ENCODE results near the gene MSRB3. TPM values are rescaled to one million over a fixed set of nuclear protein-coding genes. Genes with fewer than 3 reads are reported as not detected.
A peak's percentile ranks its signal among the peaks of the same experiment; 100 is the strongest.

Gene MSRB3
- total RNA-seq, 1 donor from 2014 or later: 125 TPM

GRCh38 chr12:65508276-65509035 lies 230.0 kb downstream of the MSRB3 start:
- Histone ChIP-seq H3K4me3 (no peak overlapping the region), H3K27ac (replicated peaks) (no peak overlapping the region), H3K27me3 (ENCODE audit: low read depth) (no peaks in the 10 kb centered on the region), H3K4me1 (peaks cover 20% of the 10 kb centered on the region), H3K36me3 (no peaks in the 10 kb centered on the region), H3K9me3 (replicated peaks) (no peaks in the 10 kb centered on the region)
- intact Hi-C loops (cut with micrococcal nuclease): no loop called here
- no peak for DNase-seq
- TF ChIP-seq, protein P1, sequence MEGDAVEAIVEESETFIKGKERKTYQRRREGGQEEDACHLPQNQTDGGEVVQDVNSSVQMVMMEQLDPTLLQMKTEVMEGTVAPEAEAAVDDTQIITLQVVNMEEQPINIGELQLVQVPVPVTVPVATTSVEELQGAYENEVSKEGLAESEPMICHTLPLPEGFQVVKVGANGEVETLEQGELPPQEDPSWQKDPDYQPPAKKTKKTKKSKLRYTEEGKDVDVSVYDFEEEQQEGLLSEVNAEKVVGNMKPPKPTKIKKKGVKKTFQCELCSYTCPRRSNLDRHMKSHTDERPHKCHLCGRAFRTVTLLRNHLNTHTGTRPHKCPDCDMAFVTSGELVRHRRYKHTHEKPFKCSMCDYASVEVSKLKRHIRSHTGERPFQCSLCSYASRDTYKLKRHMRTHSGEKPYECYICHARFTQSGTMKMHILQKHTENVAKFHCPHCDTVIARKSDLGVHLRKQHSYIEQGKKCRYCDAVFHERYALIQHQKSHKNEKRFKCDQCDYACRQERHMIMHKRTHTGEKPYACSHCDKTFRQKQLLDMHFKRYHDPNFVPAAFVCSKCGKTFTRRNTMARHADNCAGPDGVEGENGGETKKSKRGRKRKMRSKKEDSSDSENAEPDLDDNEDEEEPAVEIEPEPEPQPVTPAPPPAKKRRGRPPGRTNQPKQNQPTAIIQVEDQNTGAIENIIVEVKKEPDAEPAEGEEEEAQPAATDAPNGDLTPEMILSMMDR (IDR thresholded peaks at IDR 0.05; ENCODE audit: borderline replicate concordance): no peak

GRCh38 chr12:65510007-65510406 lies 231.5 kb downstream of the MSRB3 start:
- intact Hi-C loops (cut with micrococcal nuclease): no loop called here
- H3K36me3 ChIP-seq: no peaks in the 10 kb centered on the region

DNA sequence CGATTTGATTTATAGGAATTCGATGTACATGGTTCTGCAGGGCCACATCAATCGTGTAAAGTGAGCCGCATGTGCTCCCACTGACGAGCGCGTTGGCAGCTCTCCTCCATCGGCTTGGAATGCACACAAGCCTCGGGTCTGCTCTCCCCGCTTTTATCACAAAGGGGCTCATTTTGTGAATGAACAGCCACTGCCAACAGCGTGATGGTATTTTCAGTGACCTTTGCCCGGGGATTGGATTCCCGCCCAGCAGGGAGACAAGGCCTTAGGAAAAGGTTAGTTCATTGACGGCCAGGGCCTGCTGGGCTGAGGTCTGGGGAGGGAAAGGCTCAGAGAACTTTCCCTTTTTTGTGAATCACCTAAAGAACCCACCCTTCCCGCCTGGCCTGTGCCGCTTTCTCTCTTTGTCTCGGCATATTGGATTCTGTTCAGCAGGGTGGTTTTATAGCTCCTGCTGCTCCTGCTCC lies 232.1 kb downstream of the MSRB3 start:
- Histone ChIP-seq H3K9me3 (replicated peaks) (no peaks in the 10 kb centered on the region), H3K27ac (replicated peaks) (no peak overlapping the region), H3K27me3 (ENCODE audit: low read depth) (no peaks in the 10 kb centered on the region), H3K4me3 (no peak overlapping the region), H3K4me1 (peaks cover 20% of the 10 kb centered on the region), H3K36me3 (no peaks in the 10 kb centered on the region)
- TF ChIP-seq, protein P1 (IDR thresholded peaks at IDR 0.05; ENCODE audit: borderline replicate concordance): no peak
- DNase-seq: peak; percentile 55
- intact Hi-C loops (cut with micrococcal nuclease): no loop called here

More at GRCh38 chr12:65510007-65510406, 231.5 kb downstream of the MSRB3 start:
- DNase-seq: no peak
- Histone ChIP-seq H3K4me3 (no peak overlapping the region), H3K9me3 (replicated peaks) (no peaks in the 10 kb centered on the region), H3K4me1 (peaks cover 20% of the 10 kb centered on the region), H3K27me3 (ENCODE audit: low read depth) (no peaks in the 10 kb centered on the region), H3K27ac (replicated peaks) (no peak overlapping the region)
- TF ChIP-seq, protein P1 (IDR thresholded peaks at IDR 0.05; ENCODE audit: borderline replicate concordance): no peak

- peaks cover 20% of the 10 kb centered on the region for H3K4me1 ChIP-seq
- H3K27ac ChIP-seq (replicated peaks): no peak overlapping the region
- no peaks in the 10 kb centered on the region for H3K27me3 ChIP-seq (ENCODE audit: low read depth)
- TF ChIP-seq, protein P1 (IDR thresholded peaks at IDR 0.05; ENCODE audit: borderline replicate concordance): no peak
- intact Hi-C loops (cut with micrococcal nuclease): no loop called here
- no peaks in the 10 kb centered on the region for H3K36me3 ChIP-seq
- no peak overlapping the region for H3K4me3 ChIP-seq
- DNase-seq: peak; percentile 53
- no peaks in the 10 kb centered on the region for H3K9me3 ChIP-seq (replicated peaks)
These were observed 232.8 kb downstream of the MSRB3 start for GRCh38 chr12:65511134-65511834.

- Histone ChIP-seq H3K27ac (replicated peaks) (no peak overlapping the region), H3K4me1 (peaks cover 20% of the 10 kb centered on the region), H3K9me3 (replicated peaks) (no peaks in the 10 kb centered on the region), H3K27me3 (ENCODE audit: low read depth) (no peaks in the 10 kb centered on the region), H3K4me3 (no peak overlapping the region), H3K36me3 (no peaks in the 10 kb centered on the region)
- TF ChIP-seq, protein P1 (IDR thresholded peaks at IDR 0.05; ENCODE audit: borderline replicate concordance): no peak
- no peak for DNase-seq
- intact Hi-C loops (cut with micrococcal nuclease): no loop called here
These were observed 233.4 kb downstream of the MSRB3 start for GRCh38 chr12:65511912-65512311.

Other genes with a start within 250 kb of the MSRB3 start
- not detected for gene WIF1, start 157.4 kb upstream of the MSRB3 start, total RNA-seq
- gene LEMD3, start 109.1 kb upstream of the MSRB3 start, total RNA-seq: 13.5 TPM

Data from left ventricle myocardium inferior (tissue), 1 donor.